HepG2 (cell line): ENCODE measurements around the gene VRK3. TPM values are rescaled to one million over a fixed set of nuclear protein-coding genes. Genes with fewer than 3 reads are reported as not detected.

Experiments
- AKNA ChIP-seq: sonication (generic); formaldehyde crosslinking; IDR thresholded peaks from 2 replicates; pipeline ENCODE4 v1.4.0; 2020; ENCODE audit warnings: missing genetic modification reagents, borderline replicate concordance
- ATF5 ChIP-seq: sonication (generic); formaldehyde crosslinking; IDR thresholded peaks from 2 replicates; pipeline ENCODE4 v1.4.0; 2020; ENCODE audit warnings: mild to moderate bottlenecking, low read depth, missing genetic modification reagents
- ATF6 ChIP-seq: sonication (generic); formaldehyde crosslinking; conservative IDR thresholded peaks from 2 replicates; pipeline ENCODE4 v1.4.0; 2020; ENCODE audit warnings: missing genetic modification reagents
- ETV5 ChIP-seq: IDR thresholded peaks from 2 replicates; pipeline ENCODE4 v1.6.1; 2018; ENCODE audit warnings: missing biosample characterization, missing genetic modification reagents, inconsistent platforms, borderline replicate concordance
- USF2 ChIP-seq, 2 experiments: sonication (generic) in 1 of 2; formaldehyde crosslinking in 1 of 2; IDR thresholded peaks; 2 replicates each; pipeline versions ENCODE4 v1.5.1 to v1.6.1; 2011 to 2020; ENCODE audit warnings: borderline replicate concordance in 1 of 2, low read depth in 1 of 2, low read length in 1 of 2, mild to moderate bottlenecking in 1 of 2, missing genetic modification reagents in 1 of 2, moderate library complexity in 1 of 2
- ZNF598 ChIP-seq: sonication (generic); formaldehyde crosslinking; IDR thresholded peaks from 2 replicates; pipeline ENCODE4 v1.5.1; 2020; ENCODE audit warnings: mild to moderate bottlenecking, missing genetic modification reagents, borderline replicate concordance
- ZNF646 ChIP-seq: sonication (generic); formaldehyde crosslinking; IDR thresholded peaks from 2 replicates; pipeline ENCODE4 v1.9.0; 2021; ENCODE audit warnings: mild to moderate bottlenecking, missing genetic modification reagents
- ZNF672 ChIP-seq: sonication (generic); formaldehyde crosslinking; IDR thresholded peaks from 2 replicates; pipeline ENCODE4 v1.8.1; 2022; ENCODE audit warnings: missing genetic modification reagents
- ZNF83 ChIP-seq: sonication (generic); formaldehyde crosslinking; IDR thresholded peaks from 2 replicates; pipeline ENCODE4 v1.4.0; 2020; ENCODE audit warnings: missing genetic modification reagents, mild to moderate bottlenecking, borderline replicate concordance
- polyA plus RNA-seq, 8 experiments: library from polyadenylated mRNA; depleted of rRNA in 3 of 8; stranded (reverse) in 7 of 8; unstranded in 1 of 8; fragments of >200 nt; fragmentation: Illumina TruSeq in 4 of 8; extraction: Trizol in 4 of 8; gene quantifications; 2 replicates each; pipeline versions ENCODE4 v1.2.1 to v1.2.3, GENCODE V29; 2011 to 2016; ENCODE audit warnings: low read depth in 4 of 8, missing spikeins in 1 of 8, mixed read lengths in 1 of 8; ENCODE audit not compliant: insufficient read depth in 1 of 8
- total RNA-seq, 5 experiments: library from RNA; depleted of rRNA; stranded (reverse); fragments of >200 nt; fragmentation: Illumina TruSeq; extraction: Trizol; gene quantifications; 2 replicates each; pipeline ENCODE4 v1.2.3, GENCODE V29; 2016; ENCODE audit warnings: low read depth in 1 of 5

The VRK3 gene
- total and polyA plus RNA-seq, 2 of the 13 experiments (the other 11 are each of a cell fraction or from before 2014, with no cell fraction given): 23.8 to 28.3 TPM

- TF ChIP-seq ATF5 (CRISPR knock-in tag) (no peak; the same call in 1 of the 2 replicates), USF2 (IDR thresholded peaks at IDR 0.05; ENCODE audit: low read depth, low read length) (no peak), USF2 (CRISPR knock-in tag; IDR thresholded peaks at IDR 0.05; ENCODE audit: borderline replicate concordance) (no peak; the same call in 1 of the 2 replicates), ZNF83 (CRISPR knock-in tag) (no peak), ZNF598 (CRISPR knock-in tag) (no peak), ETV5 (no peak), ATF6 (CRISPR knock-in tag) (no peak), ZNF646 (no peak), ZNF672 (CRISPR knock-in tag) (no peak), AKNA (no peak)
Observed at GRCh38 chr19:49929611-49930482, 95.3 kb downstream of the VRK3 start (continued).
